MCF 10A (cell line): ENCODE results near the gene LSMEM2. TPM values are rescaled to one million over a fixed set of nuclear protein-coding genes. Genes with fewer than 3 reads are reported as not detected.

Experiments used
- BruUV-seq: library from RNA; stranded (reverse); fragments of 400-500 nt; replicated peaks from 2 replicates; lab custom pipeline; 2021; lab: Mats Ljungman, UMichigan
- CTCF ChIA-PET: fragments of 300-600 bp; sonication (Branson Sonifier 250); formaldehyde crosslinking; extraction: SDS; loops from one replicate; lab custom pipeline; 2021; ENCODE audit warnings: antibody characterized with exemption, inconsistent platforms; lab: Yijun Ruan, JAX
- POLR2A ChIA-PET: fragments of 300-600, 350-650 bp; sonication (Branson Sonifier 250); formaldehyde crosslinking; extraction: SDS; loops from one replicate; lab custom pipeline; 2020; ENCODE audit warnings: antibody characterized with exemption, inconsistent platforms; lab: Yijun Ruan, JAX
- DNase-seq: peaks from one replicate; pipeline ENCODE4 v3.0.0-alpha.2; 2018; ENCODE audit not compliant: unreplicated experiment
- H3K27ac Mint-ChIP-seq: one replicate; pipeline ENCODE4 v1.8.0; 2022; ENCODE audit warnings: mild to moderate bottlenecking, low read depth, mixed read lengths; ENCODE audit not compliant: unreplicated experiment
- H3K27me3 Mint-ChIP-seq: one replicate; pipeline ENCODE4 v1.8.0; 2022; ENCODE audit warnings: mixed read lengths; ENCODE audit not compliant: insufficient read depth, unreplicated experiment
- H3K36me3 Mint-ChIP-seq: one replicate; pipeline ENCODE4 v1.8.0; 2022; ENCODE audit warnings: mild to moderate bottlenecking, moderate library complexity, mixed read lengths; ENCODE audit not compliant: insufficient read depth, unreplicated experiment
- H3K4me1 Mint-ChIP-seq: one replicate; pipeline ENCODE4 v1.8.0; 2022; ENCODE audit warnings: mixed read lengths; ENCODE audit not compliant: insufficient read depth, unreplicated experiment
- H3K4me3 Mint-ChIP-seq: one replicate; pipeline ENCODE4 v1.8.0; 2022; ENCODE audit warnings: mild to moderate bottlenecking, moderate library complexity, mixed read lengths; ENCODE audit not compliant: unreplicated experiment
- H3K9me3 Mint-ChIP-seq: one replicate; pipeline ENCODE4 v1.8.0; 2022; ENCODE audit warnings: mixed read lengths; ENCODE audit not compliant: unreplicated experiment
- intact Hi-C: fragments of 100-400 bp; cut with micrococcal nuclease; formaldehyde crosslinking; loops from 2 replicates; pipeline ENCODE4 v1.14.1; 2022
- total RNA-seq: library from RNA; stranded (reverse); gene quantifications from 2 replicates; pipeline ENCODE4 v1.2.3, GENCODE V29; 2022
- TF ChIP-seq, protein P1 (sequence below): fragments of 200-600 bp; IDR thresholded peaks from one replicate; pipeline ENCODE4 v1.8.0; 2022; ENCODE audit warnings: antibody characterized with exemption, mild to moderate bottlenecking; ENCODE audit not compliant: unreplicated experiment

The LSMEM2 gene
- total RNA-seq, 1 experiment from 2014 or later, result not detected

GRCh38 chr3:50245251-50245745, 33.6 kb upstream of the LSMEM2 start:
- intact Hi-C loops, result no loop called here
- Mint-ChIP-seq H3K4me1 (peaks cover 50% of the 10 kb centered on the region), H3K9me3 (no peaks in the 10 kb centered on the region), H3K4me3 (peak overlapping the region; percentile 55), H3K27me3 (no peaks in the 10 kb centered on the region), H3K27ac (peak overlapping the region; percentile 91), H3K36me3 (peaks cover 4% of the 10 kb centered on the region)
- DNase-seq, result no peak
- TF ChIP-seq, protein P1, sequence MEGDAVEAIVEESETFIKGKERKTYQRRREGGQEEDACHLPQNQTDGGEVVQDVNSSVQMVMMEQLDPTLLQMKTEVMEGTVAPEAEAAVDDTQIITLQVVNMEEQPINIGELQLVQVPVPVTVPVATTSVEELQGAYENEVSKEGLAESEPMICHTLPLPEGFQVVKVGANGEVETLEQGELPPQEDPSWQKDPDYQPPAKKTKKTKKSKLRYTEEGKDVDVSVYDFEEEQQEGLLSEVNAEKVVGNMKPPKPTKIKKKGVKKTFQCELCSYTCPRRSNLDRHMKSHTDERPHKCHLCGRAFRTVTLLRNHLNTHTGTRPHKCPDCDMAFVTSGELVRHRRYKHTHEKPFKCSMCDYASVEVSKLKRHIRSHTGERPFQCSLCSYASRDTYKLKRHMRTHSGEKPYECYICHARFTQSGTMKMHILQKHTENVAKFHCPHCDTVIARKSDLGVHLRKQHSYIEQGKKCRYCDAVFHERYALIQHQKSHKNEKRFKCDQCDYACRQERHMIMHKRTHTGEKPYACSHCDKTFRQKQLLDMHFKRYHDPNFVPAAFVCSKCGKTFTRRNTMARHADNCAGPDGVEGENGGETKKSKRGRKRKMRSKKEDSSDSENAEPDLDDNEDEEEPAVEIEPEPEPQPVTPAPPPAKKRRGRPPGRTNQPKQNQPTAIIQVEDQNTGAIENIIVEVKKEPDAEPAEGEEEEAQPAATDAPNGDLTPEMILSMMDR, result no peak
- CTCF ChIA-PET, result interaction anchor here (0.5 to 5.8 kb wide), 5 partner anchors 17 to 68 kb away, joined by 3 to 107 read pairs (median 3); no protein-coding TSS in a partner anchor
- POLR2A ChIA-PET, result interaction anchor here (1.2 to 3.5 kb wide), 3 partner anchors 10 to 47 kb away, joined by 5 to 26 read pairs (median 7); partner anchors contain the start of gene IFRD2
- no TSS peak for BruUV-seq

- H3K27me3 Mint-ChIP-seq, result no peaks in the 10 kb centered on the region
- DNase-seq, result peak; percentile 91
- POLR2A ChIA-PET, result interaction anchor here (0.7 to 4.6 kb wide), 10 partner anchors 9 to 115 kb away, joined by 3 to 102 read pairs (median 4); partner anchors contain the start of genes GNAI2 and IFRD2
- intact Hi-C loops, result loop anchor here (1.0 kb wide), 3 partner anchors 10 to 27 kb away; partner anchors contain the start of gene GNAI2
- H3K9me3 Mint-ChIP-seq, result no peaks in the 10 kb centered on the region
- H3K4me3 Mint-ChIP-seq, result peak overlapping the region; percentile 55
- BruUV-seq, result no TSS peak
- CTCF ChIA-PET, result interaction anchor here (0.5 to 5.8 kb wide), 35 partner anchors 9 to 683 kb away, joined by 3 to 107 read pairs (median 4); partner anchors contain the start of genes GNAI2, GNAT1, IFRD2 and SEMA3B
- H3K27ac Mint-ChIP-seq, result peak overlapping the region; percentile 91
- TF ChIP-seq, protein P1, result peak; percentile 98
- peaks cover 11% of the 10 kb centered on the region for H3K36me3 Mint-ChIP-seq
- H3K4me1 Mint-ChIP-seq, result peaks cover 54% of the 10 kb centered on the region
Observed at GRCh38 chr3:50245831-50246516, 32.9 kb upstream of the LSMEM2 start.

- Mint-ChIP-seq H3K36me3 (peaks cover 15% of the 10 kb centered on the region), H3K4me3 (peak overlapping the region; percentile 55), H3K27me3 (no peaks in the 10 kb centered on the region), H3K4me1 (peaks cover 56% of the 10 kb centered on the region), H3K27ac (peak overlapping the region; percentile 91), H3K9me3 (no peaks in the 10 kb centered on the region)
- DNase-seq, result peak; percentile 94
- BruUV-seq, result no TSS peak
- ChIA-PET POLR2A (interaction anchor here (0.6 to 4.6 kb wide), 17 partner anchors 10 to 1422 kb away, joined by 3 to 102 read pairs (median 4); partner anchors contain the start of genes GNAI2, HYAL3, IFRD2 and NAA80), CTCF (interaction anchor here (0.5 to 5.8 kb wide), 39 partner anchors 9 to 683 kb away, joined by 3 to 107 read pairs (median 4); partner anchors contain the start of genes GNAI2, GNAT1, IFRD2 and SEMA3B)
- TF ChIP-seq, protein P1, result no peak
- intact Hi-C loops, result loop anchor here (1.0 kb wide), 3 partner anchors 10 to 27 kb away; partner anchors contain the start of gene GNAI2
Observed at GRCh38 chr3:50246517-50246954, 32.4 kb upstream of the LSMEM2 start.

DNA sequence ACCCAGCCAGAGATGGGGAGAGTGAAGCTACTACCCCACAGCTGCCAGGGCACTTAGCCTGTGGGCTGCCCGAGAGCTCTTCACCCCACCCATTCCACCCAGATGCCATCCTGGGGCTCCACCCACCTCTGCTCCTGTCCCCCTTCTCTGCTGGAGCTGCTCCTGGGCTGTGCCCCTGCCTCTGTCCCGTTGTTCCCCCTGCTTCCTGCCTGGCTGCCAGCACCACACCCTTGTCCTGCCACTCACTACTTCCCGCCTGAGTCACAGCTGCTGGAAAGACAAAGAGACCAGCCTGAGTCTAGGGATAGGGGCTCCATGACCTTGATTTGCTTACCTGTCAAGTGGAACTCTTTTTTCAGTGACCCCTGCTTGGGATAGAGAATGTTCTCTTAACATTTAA, 30.5 kb upstream of the LSMEM2 start:
- peak; percentile 58 for DNase-seq
- Mint-ChIP-seq H3K9me3 (no peaks in the 10 kb centered on the region), H3K27ac (peak overlapping the region; percentile 91), H3K4me1 (peaks cover 51% of the 10 kb centered on the region), H3K36me3 (peaks cover 21% of the 10 kb centered on the region), H3K27me3 (no peaks in the 10 kb centered on the region), H3K4me3 (peak overlapping the region; percentile 31)
- intact Hi-C loops, result no loop called here
- CTCF ChIA-PET, result interaction anchor here (0.6 to 5.8 kb wide), 5 partner anchors 11 to 114 kb away, joined by 3 to 107 read pairs (median 7); no protein-coding TSS in a partner anchor
- BruUV-seq, result no TSS peak
- TF ChIP-seq, protein P1, result no peak
- POLR2A ChIA-PET, result interaction anchor here (0.6 to 4.6 kb wide), 6 partner anchors 8 to 102 kb away, joined by 3 to 102 read pairs (median 4); partner anchors contain the start of genes CYB561D2, GNAI2 and NPRL2
